Measurements from ENCODE around the gene SECTM1.

SECTM1 gene

GRCh38 chr17:82277851-82278250, 55.7 kb downstream of the SECTM1 start:
- DNase-seq: no peak

- DNase-seq: no peak
These were observed 56.6 kb downstream of the SECTM1 start for GRCh38 chr17:82276938-82277337.

GRCh38 chr17:82275326-82275725, 58.2 kb downstream of the SECTM1 start:
- DNase-seq: no peak

- no peak for DNase-seq
These were observed 59.2 kb downstream of the SECTM1 start for GRCh38 chr17:82274134-82275020.

- DNase-seq: peak; percentile 94
These were observed 60.0 kb downstream of the SECTM1 start, which contains the start of gene CSNK1D for GRCh38 chr17:82273327-82274133. TSS of gene CSNK1D (minus strand) at chr17:82273700. CDS start at chr17:82273381, 319 bp downstream.

- DNase-seq: peak; percentile 48
These were observed 60.9 kb downstream of the SECTM1 start for GRCh38 chr17:82272495-82273326.

GRCh38 chr17:82271401-82271800, 62.2 kb downstream of the SECTM1 start:
- DNase-seq: no peak

Data from right hindlimb (tissue), 1 donor.